ENCODE measurements around the gene PXK.

PXK gene

DNA sequence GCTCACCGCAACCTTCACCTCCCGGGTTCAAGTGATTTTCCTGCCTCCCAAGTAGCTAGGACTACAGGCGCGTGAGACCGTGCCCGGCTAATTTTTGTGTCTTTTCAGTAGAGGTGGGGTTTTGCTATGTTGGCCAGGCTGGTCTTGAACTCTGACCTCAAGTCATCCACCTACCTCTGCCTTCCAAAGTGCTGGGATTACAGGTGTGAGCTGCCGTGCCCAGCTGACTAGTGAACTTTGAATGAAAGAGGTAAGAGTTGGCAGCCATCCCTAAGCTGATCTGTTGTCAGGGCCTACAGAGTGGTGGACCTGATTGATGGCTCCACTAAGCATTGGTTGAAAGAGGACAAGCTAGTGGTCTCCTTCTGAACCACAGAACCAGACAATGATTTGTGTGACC lies 15.3 kb downstream of the PXK start:
- no peak for DNase-seq (ENCODE audit: low spot score)

DNA sequence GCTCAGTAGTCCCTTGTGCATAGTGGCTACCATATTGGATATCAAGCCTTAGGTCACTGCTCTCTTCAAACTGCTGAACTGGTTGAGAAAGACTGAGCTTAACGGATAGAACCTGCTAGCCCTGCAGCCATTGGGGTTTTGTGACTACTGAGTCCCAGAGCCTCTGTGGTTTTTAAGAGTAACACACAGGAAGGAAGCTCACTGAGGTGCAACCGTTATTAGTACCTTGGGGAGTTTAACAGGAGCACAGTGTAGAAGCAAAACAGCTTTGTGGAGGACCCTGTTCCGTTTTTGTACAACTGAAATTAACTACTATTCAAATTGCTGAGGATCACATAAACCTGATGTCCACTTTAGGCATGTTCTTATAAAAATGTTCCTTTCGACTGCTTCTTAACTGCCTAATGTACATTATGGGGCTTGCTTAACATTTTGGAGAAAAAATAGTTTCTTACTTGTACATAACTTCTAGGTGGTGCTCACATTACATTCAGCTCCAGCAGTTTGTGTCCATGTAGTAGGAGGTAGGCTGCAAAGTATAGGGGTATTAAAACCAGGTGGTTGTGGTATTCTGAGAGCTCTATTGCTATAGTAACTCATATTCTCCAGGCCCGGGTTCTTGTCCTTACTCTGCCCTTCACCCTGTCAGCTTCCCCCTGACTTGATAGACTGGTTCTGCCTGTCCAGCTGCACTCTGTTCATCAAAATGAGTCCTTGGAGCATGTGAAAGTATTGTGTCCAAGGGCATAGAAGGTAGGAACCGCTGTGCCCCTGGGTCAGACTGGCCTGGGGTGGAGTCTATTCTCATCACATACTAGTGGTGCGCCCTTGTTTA lies 17.3 kb downstream of the PXK start:
- no peak for DNase-seq (ENCODE audit: low spot score)

DNA sequence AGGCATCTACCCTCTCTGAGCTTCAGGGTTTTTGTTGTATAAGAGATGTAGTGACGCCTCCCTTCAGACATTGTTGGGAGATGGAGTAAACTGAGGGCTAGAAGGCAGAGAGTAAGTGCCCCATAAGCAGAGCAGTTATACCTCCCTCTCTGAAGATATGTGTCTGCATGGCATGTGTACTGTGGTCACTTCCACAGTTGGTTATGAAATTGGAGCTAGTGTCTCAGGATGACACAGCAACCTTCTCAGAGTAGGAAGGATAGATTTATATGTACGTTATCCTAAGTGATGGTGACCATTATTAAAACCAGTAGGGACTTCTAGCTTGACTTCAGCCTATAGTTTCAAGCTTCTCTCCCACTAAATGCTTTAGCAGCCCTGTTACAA lies 17.9 kb downstream of the PXK start:
- DNase-seq (ENCODE audit: low spot score), result no peak

DNA sequence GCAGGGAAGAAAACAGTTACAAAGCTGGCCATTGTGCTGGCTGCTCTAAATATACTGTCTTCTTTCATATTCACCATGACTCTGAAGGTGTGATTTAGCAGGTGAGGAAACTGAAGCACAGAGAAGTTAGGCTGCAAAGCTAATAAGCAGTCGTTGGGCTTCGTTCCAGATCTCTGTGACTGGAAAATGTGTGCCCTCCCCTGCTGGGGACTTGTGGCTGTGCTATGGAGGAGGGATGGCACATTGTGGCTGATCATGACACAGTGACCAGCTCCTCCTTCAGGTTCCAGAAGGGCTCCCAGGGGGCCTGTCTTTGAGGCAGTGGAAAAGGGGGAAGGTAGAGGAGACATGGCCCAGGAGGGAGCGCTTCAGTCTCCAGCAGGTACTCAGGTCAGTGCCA lies 19.2 kb downstream of the PXK start:
- DNase-seq (ENCODE audit: low spot score), result no peak

DNA sequence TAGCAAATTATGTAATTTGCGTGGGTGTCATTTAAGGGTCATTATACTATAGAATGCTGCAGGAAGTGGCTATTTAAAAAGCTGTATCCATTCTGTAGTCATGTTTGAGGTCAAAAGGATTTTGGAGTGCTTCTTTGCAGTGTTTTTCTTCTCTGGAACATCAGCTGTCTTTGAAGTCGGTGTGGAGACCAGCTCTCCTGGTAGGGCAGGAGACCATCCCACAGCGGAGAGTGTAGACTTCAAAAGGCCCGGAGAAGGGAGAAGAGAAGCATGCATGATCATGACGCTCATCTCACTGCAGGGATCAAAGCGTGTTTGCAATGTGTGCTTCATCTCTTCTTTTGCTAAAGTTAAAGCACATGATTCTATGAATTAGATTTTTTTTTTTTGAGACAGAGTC lies 19.9 kb downstream of the PXK start:
- no peak for DNase-seq (ENCODE audit: low spot score)

DNA sequence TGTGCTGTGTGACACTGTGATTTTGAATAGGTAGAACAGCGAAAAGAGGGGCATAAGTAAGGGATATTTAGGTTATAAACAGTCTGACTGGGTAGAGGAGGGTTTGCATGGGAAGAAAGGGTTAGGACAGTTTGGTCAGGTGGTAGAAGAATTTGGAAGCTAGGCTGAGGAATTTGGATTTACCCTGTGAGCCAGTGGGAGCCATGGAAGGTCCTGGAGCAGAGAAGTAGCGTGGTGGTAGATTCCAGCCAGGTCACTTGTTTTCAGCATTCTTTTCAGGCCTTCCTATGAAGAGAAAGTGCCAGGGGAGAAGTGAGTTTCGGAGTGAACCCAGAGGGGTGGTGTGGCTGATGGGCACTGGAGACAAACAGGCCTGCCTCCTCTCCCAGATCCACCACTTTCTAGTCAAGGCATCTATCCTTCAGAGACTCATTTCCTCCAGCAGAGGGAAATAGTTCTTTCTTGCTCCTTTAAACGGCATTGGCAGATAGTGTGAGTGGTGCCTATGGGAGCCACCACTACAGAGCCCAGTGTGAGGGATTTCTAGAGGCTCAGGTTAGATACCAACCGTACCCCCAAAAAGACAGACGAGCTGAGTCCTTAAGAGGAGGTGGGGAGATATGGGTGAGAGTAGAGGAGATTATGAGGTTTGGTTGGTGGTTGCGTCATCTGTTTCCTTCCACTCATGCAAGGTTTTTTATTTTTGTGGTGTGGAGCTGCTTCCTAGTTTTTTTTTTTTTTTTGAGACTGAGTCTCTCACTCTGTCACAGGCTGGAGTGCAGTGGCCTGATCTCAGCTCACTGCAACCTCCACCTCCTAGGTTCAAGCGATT lies 21.2 kb downstream of the PXK start:
- DNase-seq (ENCODE audit: low spot score), result no peak

- no peak for DNase-seq (ENCODE audit: low spot score)
Observed at GRCh38 chr3:58355179-58355578, 22.5 kb downstream of the PXK start.

DNA sequence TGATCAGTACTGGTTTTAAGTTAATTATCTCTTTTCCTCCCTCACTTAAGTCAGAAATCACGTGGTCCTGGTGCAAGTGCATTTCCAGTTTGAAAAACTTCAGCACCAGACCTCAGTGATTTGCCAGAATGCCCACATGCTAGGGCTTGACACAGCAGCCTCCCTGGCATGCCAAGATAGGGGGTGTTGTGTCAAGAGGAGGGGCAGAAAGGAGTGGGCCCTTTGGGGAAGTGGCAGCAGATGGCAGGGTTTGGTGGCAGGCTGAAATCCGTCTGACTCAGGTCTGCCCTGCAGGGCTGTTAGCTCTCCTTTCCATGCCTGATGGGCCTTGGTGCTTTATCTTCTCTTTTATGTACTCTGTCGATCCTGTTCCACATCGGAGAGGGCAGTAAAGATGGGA lies 23.4 kb downstream of the PXK start:
- DNase-seq (ENCODE audit: low spot score), result no peak

DNA sequence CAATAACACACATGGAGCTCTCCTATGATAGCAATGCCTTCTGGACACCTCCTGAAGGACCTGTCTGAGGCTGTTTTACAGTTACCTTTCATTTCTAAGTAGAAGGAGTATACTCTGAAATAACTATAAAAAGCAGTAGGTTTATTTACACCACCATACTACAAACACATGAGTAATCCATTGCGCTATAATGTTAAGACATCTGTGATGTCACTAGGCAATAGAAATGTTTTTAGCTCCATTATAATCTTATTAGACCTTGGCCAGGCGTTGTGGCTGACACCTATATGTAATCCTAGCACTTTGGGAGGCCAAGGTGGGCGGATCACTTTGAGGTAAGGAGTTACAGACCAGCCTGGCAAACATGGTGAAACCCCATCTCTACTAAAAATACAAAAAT lies 24.7 kb downstream of the PXK start:
- DNase-seq (ENCODE audit: low spot score), result no peak

- no peak for DNase-seq (ENCODE audit: low spot score)
Observed at GRCh38 chr3:58358092-58358491, 25.4 kb downstream of the PXK start.

GRCh38 chr3:58358808-58359207 lies 26.1 kb downstream of the PXK start:
- no peak for DNase-seq (ENCODE audit: low spot score)

- no peak for DNase-seq (ENCODE audit: low spot score)
Observed at GRCh38 chr3:58359621-58360020, 26.9 kb downstream of the PXK start.

DNA sequence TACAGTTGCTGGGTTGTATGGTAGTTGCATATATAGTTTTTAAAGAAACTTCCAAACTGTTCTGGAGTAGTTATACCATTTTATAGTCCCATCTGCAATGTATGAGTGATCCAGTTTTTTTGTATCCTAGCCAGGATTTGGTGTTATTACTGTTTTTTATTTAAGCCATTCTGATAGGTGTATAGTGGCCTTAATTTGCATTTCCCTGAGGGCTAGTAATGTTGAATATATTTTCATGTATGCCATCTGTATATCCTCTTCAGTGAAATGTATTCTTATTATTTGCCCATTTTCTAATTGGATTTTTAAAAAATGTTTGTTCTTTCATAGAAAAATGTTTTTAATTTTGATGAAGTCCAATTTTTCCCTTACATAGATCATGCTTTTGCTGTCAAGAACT lies 29.2 kb downstream of the PXK start:
- DNase-seq (ENCODE audit: low spot score), result no peak

DNA sequence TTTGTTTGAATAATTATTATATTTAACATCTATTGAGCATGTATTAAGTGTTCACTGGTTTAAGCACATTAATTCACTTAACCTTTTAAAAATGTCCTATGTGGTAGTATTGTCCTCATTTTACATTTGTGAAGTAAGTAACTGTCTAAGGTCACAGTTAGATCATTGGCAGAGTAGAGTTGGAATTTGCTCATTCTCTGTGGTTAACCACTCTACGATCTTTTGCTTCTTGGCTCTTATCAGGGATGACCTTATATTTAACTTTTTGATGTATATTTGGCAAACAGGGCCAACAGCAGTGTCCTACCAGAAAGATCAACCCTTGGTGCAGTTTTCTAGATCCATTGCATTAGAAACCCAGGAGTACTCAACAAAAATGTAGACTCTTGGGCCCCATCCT lies 34.0 kb downstream of the PXK start:
- DNase-seq (ENCODE audit: low spot score), result no peak

DNA sequence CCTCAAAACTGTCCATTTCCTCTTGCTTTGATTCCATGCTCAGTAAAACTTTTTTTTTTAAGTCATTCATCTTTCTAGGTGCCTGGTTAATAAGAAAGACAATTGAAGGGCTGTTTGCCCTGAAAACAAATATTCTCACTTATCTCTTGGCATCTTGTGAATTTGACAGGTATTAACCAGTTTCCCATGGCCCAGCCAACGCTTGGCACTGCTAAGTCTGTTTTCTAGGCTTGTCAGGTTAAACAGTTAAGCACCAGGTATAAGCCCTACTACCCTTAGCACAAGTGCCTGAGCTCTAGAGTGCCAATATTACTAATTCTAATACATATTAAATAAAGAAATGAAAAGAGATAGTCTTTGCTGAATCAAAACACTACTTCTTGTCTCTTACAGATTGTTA lies 36.3 kb downstream of the PXK start:
- no peak for DNase-seq (ENCODE audit: low spot score)

DNA sequence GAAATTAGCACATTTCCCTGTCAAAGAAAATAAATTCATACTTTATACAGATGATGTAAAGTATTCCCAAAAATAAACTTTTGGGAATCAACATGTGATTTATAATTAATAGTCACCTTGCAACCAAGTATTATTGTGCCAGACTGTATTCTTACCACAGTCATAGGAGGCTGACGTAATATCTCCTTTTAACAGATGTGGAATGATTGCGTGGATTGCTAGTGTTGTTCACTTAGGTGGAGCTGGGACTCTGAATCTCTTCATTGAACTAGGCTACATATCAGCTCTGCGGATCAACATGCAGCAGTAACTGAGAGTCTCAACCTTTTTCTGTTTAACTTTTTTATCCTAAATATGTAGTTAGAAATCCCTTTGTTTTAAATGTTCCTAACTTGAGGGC lies 37.2 kb downstream of the PXK start:
- no peak for DNase-seq (ENCODE audit: low spot score)

GRCh38 chr3:58370407-58370806 lies 37.7 kb downstream of the PXK start:
- DNase-seq (ENCODE audit: low spot score), result no peak

GRCh38 chr3:58371754-58372153 lies 39.1 kb downstream of the PXK start:
- DNase-seq (ENCODE audit: low spot score), result no peak

- no peak for DNase-seq (ENCODE audit: low spot score)
Observed at GRCh38 chr3:58375254-58375653, 42.6 kb downstream of the PXK start.

GRCh38 chr3:58377168-58377567 lies 44.5 kb downstream of the PXK start:
- no peak for DNase-seq (ENCODE audit: low spot score)

GRCh38 chr3:58377750-58378149 lies 45.1 kb downstream of the PXK start:
- no peak for DNase-seq (ENCODE audit: low spot score)

GRCh38 chr3:58379351-58380073 lies 46.8 kb downstream of the PXK start:
- no peak for DNase-seq (ENCODE audit: low spot score)

DNA sequence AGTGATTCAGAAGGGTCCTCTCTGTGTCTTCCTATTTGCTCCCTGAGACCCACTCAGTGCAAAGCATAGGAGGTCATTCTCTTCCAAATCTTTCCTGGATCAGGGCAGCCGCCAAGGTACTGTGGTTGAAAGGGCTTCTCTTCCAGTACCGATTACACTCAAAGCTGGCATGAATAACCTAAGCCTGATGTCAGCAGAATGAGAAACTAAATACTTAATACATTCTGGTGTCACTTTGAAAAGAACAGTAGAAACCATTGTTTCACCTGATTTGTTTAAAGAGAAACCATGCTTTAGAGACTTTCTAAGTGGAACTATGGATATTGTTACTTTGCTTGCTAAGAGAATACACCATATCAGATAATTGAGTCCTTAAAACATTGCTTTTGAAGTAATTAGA lies 50.8 kb downstream of the PXK start:
- DNase-seq (ENCODE audit: low spot score), result no peak
